HFF-Myc (cell line): ENCODE data around the gene LIN54.

Experiments
- DNase-seq: peaks from one replicate; pipeline ENCODE4 v3.0.0-alpha.2; 2011; ENCODE audit warnings: low read depth; ENCODE audit errors: extremely low read depth
- H3K4me3 ChIP-seq: replicated peaks from 2 replicates; pipeline ENCODE4 v1.5.1; 2011; ENCODE audit warnings: low read depth, mild to moderate bottlenecking, control low read depth, low read length
- CTCF ChIP-seq: IDR thresholded peaks from 2 replicates; pipeline ENCODE4 v1.5.1; 2012; ENCODE audit warnings: mild to moderate bottlenecking, low read depth, low read length, control low read depth; ENCODE audit errors: missing control alignments

Gene LIN54

DNA sequence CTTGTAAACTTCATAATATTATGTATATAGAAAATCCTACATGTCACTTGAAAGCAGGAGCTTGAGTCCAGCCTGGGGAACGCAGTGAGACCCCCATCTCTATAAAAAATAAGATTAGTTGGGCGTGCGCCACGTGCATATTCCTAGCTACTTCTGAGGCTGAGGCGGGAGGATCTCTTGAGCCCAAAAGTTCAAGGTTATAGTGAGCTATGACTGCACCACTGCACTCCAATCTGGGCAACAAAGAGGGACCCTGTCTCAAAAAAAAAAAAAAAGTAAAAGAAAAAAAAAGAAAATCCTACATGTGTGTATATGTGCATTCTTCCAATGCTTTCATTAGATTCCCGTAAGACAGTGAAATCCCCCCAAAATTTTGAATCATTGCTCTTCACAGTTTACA, 121.3 kb downstream of the LIN54 start:
- DNase-seq, result no peak
- TF ChIP-seq CTCF, result no peak
- H3K4me3 ChIP-seq, result peak overlapping the region; percentile 99

- no peak for DNase-seq
- peak overlapping the region; percentile 39; the same call in 1 of the 2 replicates for H3K4me3 ChIP-seq
- TF ChIP-seq CTCF, result no peak
Observed at GRCh38 chr4:82886147-82886942, 124.3 kb downstream of the LIN54 start.

DNA sequence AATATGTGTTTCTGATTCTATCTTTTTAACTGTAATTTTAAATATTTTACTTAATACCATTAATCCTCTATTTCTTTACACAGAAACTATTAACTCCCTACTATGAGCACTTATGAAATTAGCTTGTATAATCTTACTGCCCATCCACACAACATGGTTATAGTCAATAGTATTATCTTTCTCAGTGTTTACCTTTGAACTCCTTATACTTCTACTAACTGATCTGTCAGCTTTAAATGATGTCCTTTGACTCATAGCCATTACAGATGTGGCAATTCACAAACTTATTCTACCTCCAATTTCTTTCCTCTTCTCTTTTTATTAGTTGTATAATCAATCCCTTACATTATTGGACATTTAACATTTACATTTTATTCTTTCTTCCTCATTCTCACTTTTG, 125.2 kb downstream of the LIN54 start:
- H3K4me3 ChIP-seq, result no peak overlapping the region
- no peak for TF ChIP-seq CTCF
- DNase-seq, result no peak
